HEK293 (cell line): Measurements from ENCODE around the gene KATNBL1.

ENCODE experiments used
- CTCF ChIA-PET: fragments of 350-600 bp; formaldehyde crosslinking; extraction: SDS; loops from one replicate; lab custom pipeline; 2021; ENCODE audit warnings: antibody characterized with exemption; lab: Yijun Ruan, JAX
- POLR2A ChIA-PET: fragments of 300-600 bp; formaldehyde crosslinking; extraction: SDS; loops from one replicate; lab custom pipeline; 2020; ENCODE audit warnings: antibody characterized with exemption, inconsistent platforms; lab: Yijun Ruan, JAX
- H3K27ac ChIP-seq: fragments of 200-500 bp; sonication (Bioruptor generic); 2 replicates; pipeline ENCODE4 v1.5.1; 2014; ENCODE audit warnings: low read depth, low read length, control low read depth, inconsistent platforms; ENCODE audit errors: extremely low read depth
- H3K36me3 ChIP-seq, 2 experiments: fragments of 200-500 bp in 1 of 2; sonication (Bioruptor generic) in 1 of 2; 1 replicate in 1 of 2; 2 replicates in 1 of 2; pipeline ENCODE4 v1.5.1; 2014 to 2017; ENCODE audit warnings: inconsistent platforms in 2 of 2, low read length in 2 of 2; ENCODE audit not compliant: control insufficient read depth in 2 of 2, insufficient read depth in 1 of 2
- H3K4me1 ChIP-seq: fragments of 200-500 bp; sonication (Bioruptor generic); 2 replicates; pipeline ENCODE4 v1.5.1; 2014; ENCODE audit warnings: mild to moderate bottlenecking, low read length, inconsistent platforms; ENCODE audit not compliant: control insufficient read depth, insufficient read depth
- H3K4me3 ChIP-seq: 2 replicates; pipeline ENCODE4 v1.5.1; 2011; ENCODE audit warnings: low read depth, mild to moderate bottlenecking, control low read depth, low read length, moderate library complexity
- H3K9me3 ChIP-seq: fragments of 200-500 bp; sonication (Bioruptor generic); 2 replicates; pipeline ENCODE4 v1.5.1; 2014; ENCODE audit warnings: low read depth, low read length, inconsistent platforms; ENCODE audit not compliant: control insufficient read depth, insufficient read depth
- BCL11B ChIP-seq: fragments of 450-650 bp; formaldehyde crosslinking; IDR thresholded peaks from 2 replicates; pipeline ENCODE4 v1.5.1; 2016; ENCODE audit warnings: low read depth, missing biosample characterization, missing genetic modification characterization
- EGR2 ChIP-seq: fragments of 450-650 bp; formaldehyde crosslinking; IDR thresholded peaks from 2 replicates; pipeline ENCODE4 v1.5.1; 2016; ENCODE audit warnings: low read depth, missing biosample characterization, missing genetic modification characterization
- FEZF1 ChIP-seq: fragments of 450-650 bp; formaldehyde crosslinking; IDR thresholded peaks from 2 replicates; pipeline ENCODE4 v1.5.1; 2016; ENCODE audit warnings: missing biosample characterization, missing genetic modification characterization
- GLI2 ChIP-seq: fragments of 450-650 bp; formaldehyde crosslinking; IDR thresholded peaks from 2 replicates; pipeline ENCODE4; 2017; ENCODE audit warnings: missing biosample characterization, missing genetic modification characterization, low read depth, borderline replicate concordance
- HOXC10 ChIP-seq: sonication (generic); formaldehyde crosslinking; IDR thresholded peaks from 2 replicates; pipeline ENCODE4 v1.8.1; 2023; ENCODE audit warnings: mild to moderate bottlenecking, missing genetic modification reagents
- INSM2 ChIP-seq: fragments of 450-650 bp; formaldehyde crosslinking; IDR thresholded peaks from 2 replicates; pipeline ENCODE4 v1.5.1; 2016; ENCODE audit warnings: missing biosample characterization, missing genetic modification characterization
- KLF10 ChIP-seq: fragments of 450-650 bp; IDR thresholded peaks from 2 replicates; pipeline ENCODE4 v1.5.1; 2018; ENCODE audit warnings: missing biosample characterization, mild to moderate bottlenecking, missing genetic modification characterization
- PRDM1 ChIP-seq: fragments of 450-650 bp; formaldehyde crosslinking; IDR thresholded peaks from 2 replicates; pipeline ENCODE4; 2016; ENCODE audit warnings: missing biosample characterization, missing genetic modification characterization
- ZBTB1 ChIP-seq: fragments of 450-650 bp; formaldehyde crosslinking; IDR thresholded peaks from 2 replicates; pipeline ENCODE4 v1.5.1; 2016; ENCODE audit warnings: missing biosample characterization, missing genetic modification characterization
- ZBTB11 ChIP-seq: fragments of 450-650 bp; formaldehyde crosslinking; conservative IDR thresholded peaks from 2 replicates; pipeline ENCODE4 v1.5.1; 2016; ENCODE audit warnings: low read depth, missing biosample characterization, missing genetic modification characterization
- ZNF221 ChIP-seq: fragments of 450-650 bp; formaldehyde crosslinking; IDR thresholded peaks from 2 replicates; pipeline ENCODE4 v1.5.1; 2017; ENCODE audit warnings: missing biosample characterization, missing genetic modification characterization, borderline replicate concordance
- ZNF26 ChIP-seq: fragments of 450-650 bp; formaldehyde crosslinking; IDR thresholded peaks from 2 replicates; pipeline ENCODE4 v1.5.1; 2016; ENCODE audit warnings: missing biosample characterization, missing genetic modification characterization
- ZNF311 ChIP-seq: fragments of 450-650 bp; formaldehyde crosslinking; IDR thresholded peaks from 2 replicates; pipeline ENCODE4 v1.5.1; 2017; ENCODE audit warnings: missing biosample characterization, missing genetic modification characterization, borderline replicate concordance
- ZNF354C ChIP-seq: fragments of 450-650 bp; formaldehyde crosslinking; IDR thresholded peaks from 2 replicates; pipeline ENCODE4 v1.5.1; 2016; ENCODE audit warnings: missing biosample characterization, missing genetic modification characterization, low read depth, borderline replicate concordance
- ZNF513 ChIP-seq: fragments of 450-650 bp; IDR thresholded peaks from 2 replicates; pipeline ENCODE4 v1.5.1; 2018; ENCODE audit warnings: missing biosample characterization, missing genetic modification characterization
- ZNF555 ChIP-seq: fragments of 450-650 bp; formaldehyde crosslinking; conservative IDR thresholded peaks from 2 replicates; pipeline ENCODE4 v1.5.1; 2017; ENCODE audit warnings: missing biosample characterization, mild to moderate bottlenecking, missing genetic modification characterization, inconsistent platforms
- ZNF664 ChIP-seq: fragments of 450-650 bp; formaldehyde crosslinking; IDR thresholded peaks from 2 replicates; pipeline ENCODE4 v1.5.1; 2016; ENCODE audit warnings: missing biosample characterization, missing genetic modification characterization
- TF ChIP-seq, protein P1 (sequence below): fragments of 450-650 bp; formaldehyde crosslinking; IDR thresholded peaks from 2 replicates; pipeline ENCODE4 v1.5.0; 2017; ENCODE audit warnings: missing biosample characterization, missing genetic modification characterization, borderline replicate concordance
- TF ChIP-seq, protein P2 (sequence below): fragments of 450-650 bp; formaldehyde crosslinking; IDR thresholded peaks from 2 replicates; pipeline ENCODE4 v1.5.1; 2016; ENCODE audit warnings: missing biosample characterization, missing genetic modification characterization

Gene KATNBL1

GRCh38 chr15:34188711-34189110 lies 21.2 kb downstream of the KATNBL1 start:
- no peaks in the 10 kb centered on the region for H3K4me1 ChIP-seq
- H3K4me3 ChIP-seq: no peak overlapping the region
- no peaks in the 10 kb centered on the region for H3K9me3 ChIP-seq
- H3K27ac ChIP-seq: no peak overlapping the region
- CTCF ChIA-PET: interaction anchor here (0.9 kb wide), 1 partner anchor 172 kb away, joined by 5 read pairs; no protein-coding TSS in a partner anchor
- no peak for TF ChIP-seq ZNF555 (tag by site-specific recombination)
- no peak for TF ChIP-seq PRDM1
- no peak for TF ChIP-seq EGR2 (tag by site-specific recombination)
- TF ChIP-seq BCL11B: no peak
- TF ChIP-seq ZNF26 (tag by site-specific recombination): no peak
- no peak for TF ChIP-seq HOXC10 (CRISPR knock-in tag)
- TF ChIP-seq ZNF354C: no peak
- TF ChIP-seq, protein P1, sequence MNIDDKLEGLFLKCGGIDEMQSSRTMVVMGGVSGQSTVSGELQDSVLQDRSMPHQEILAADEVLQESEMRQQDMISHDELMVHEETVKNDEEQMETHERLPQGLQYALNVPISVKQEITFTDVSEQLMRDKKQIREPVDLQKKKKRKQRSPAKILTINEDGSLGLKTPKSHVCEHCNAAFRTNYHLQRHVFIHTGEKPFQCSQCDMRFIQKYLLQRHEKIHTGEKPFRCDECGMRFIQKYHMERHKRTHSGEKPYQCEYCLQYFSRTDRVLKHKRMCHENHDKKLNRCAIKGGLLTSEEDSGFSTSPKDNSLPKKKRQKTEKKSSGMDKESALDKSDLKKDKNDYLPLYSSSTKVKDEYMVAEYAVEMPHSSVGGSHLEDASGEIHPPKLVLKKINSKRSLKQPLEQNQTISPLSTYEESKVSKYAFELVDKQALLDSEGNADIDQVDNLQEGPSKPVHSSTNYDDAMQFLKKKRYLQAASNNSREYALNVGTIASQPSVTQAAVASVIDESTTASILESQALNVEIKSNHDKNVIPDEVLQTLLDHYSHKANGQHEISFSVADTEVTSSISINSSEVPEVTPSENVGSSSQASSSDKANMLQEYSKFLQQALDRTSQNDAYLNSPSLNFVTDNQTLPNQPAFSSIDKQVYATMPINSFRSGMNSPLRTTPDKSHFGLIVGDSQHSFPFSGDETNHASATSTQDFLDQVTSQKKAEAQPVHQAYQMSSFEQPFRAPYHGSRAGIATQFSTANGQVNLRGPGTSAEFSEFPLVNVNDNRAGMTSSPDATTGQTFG: no peak
- no peak for TF ChIP-seq INSM2 (tag by site-specific recombination)
- no peak for TF ChIP-seq ZBTB11
- no peak for TF ChIP-seq GLI2 (tag by site-specific recombination)
- no peak for TF ChIP-seq ZNF311 (tag by site-specific recombination)
- TF ChIP-seq ZNF221: no peak
- no peak for TF ChIP-seq KLF10
- no peak for TF ChIP-seq ZNF664 (tag by site-specific recombination)
- no peak for TF ChIP-seq ZBTB1
- TF ChIP-seq, protein P2, sequence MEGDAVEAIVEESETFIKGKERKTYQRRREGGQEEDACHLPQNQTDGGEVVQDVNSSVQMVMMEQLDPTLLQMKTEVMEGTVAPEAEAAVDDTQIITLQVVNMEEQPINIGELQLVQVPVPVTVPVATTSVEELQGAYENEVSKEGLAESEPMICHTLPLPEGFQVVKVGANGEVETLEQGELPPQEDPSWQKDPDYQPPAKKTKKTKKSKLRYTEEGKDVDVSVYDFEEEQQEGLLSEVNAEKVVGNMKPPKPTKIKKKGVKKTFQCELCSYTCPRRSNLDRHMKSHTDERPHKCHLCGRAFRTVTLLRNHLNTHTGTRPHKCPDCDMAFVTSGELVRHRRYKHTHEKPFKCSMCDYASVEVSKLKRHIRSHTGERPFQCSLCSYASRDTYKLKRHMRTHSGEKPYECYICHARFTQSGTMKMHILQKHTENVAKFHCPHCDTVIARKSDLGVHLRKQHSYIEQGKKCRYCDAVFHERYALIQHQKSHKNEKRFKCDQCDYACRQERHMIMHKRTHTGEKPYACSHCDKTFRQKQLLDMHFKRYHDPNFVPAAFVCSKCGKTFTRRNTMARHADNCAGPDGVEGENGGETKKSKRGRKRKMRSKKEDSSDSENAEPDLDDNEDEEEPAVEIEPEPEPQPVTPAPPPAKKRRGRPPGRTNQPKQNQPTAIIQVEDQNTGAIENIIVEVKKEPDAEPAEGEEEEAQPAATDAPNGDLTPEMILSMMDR (tag by site-specific recombination): no peak
- TF ChIP-seq FEZF1 (tag by site-specific recombination): no peak
- TF ChIP-seq ZNF513 (tag by site-specific recombination): no peak
- POLR2A ChIA-PET: no interaction called here
- H3K36me3 ChIP-seq: no peaks in the 10 kb centered on the region; a peak in 1 of 3 replicates
